GM19468 (cell line): Measurements from ENCODE around the gene NBR1.
"Not testable (repeated sequence)": the region's sequence is repeated elsewhere in the genome, so short reads cannot be mapped to it uniquely, and the experiment has no call there.

Source experiments
- ATAC-seq: cut with Tn5 transposase; IDR thresholded peaks from one replicate; pipeline ENCODE4 v1.9.1; 2021; ENCODE audit warnings: mild to moderate bottlenecking, moderate library complexity, moderate number of reproducible peaks; ENCODE audit not compliant: unreplicated experiment; ENCODE audit errors: extremely low read depth

The NBR1 gene

GRCh38 chr17:43170766-43171585, at the start of gene NBR1:
Gene NBR1 (plus strand): TSS chr17:43171214. CDS start chr17:43175800, 4,586 bp downstream.
- peak; percentile 49 for ATAC-seq

- peak; percentile 84 for ATAC-seq
Measured at GRCh38 chr17:43125133-43125966, 45.7 kb upstream of the NBR1 start, which contains the start of gene BRCA1. Gene BRCA1 (minus strand): TSS chr17:43125364. CDS start chr17:43124096, 1,268 bp downstream.

GRCh38 chr17:43125967-43126910, 44.8 kb upstream of the NBR1 start:
- ATAC-seq, result no peak

GRCh38 chr17:43126911-43127290, 44.1 kb upstream of the NBR1 start:
- no peak for ATAC-seq

- ATAC-seq, result not testable (repeated sequence)
Measured at GRCh38 chr17:43127333-43127876, 43.6 kb upstream of the NBR1 start.

GRCh38 chr17:43129671-43130010, 41.4 kb upstream of the NBR1 start:
- ATAC-seq, result no peak

GRCh38 chr17:43132117-43132516, 38.9 kb upstream of the NBR1 start:
- no peak for ATAC-seq

- ATAC-seq, result not testable (repeated sequence)
Measured at GRCh38 chr17:43133439-43133838, 37.6 kb upstream of the NBR1 start.

GRCh38 chr17:43134774-43135453, 36.1 kb upstream of the NBR1 start:
- no peak for ATAC-seq

- no peak for ATAC-seq
Measured at GRCh38 chr17:43135454-43135819, 35.6 kb upstream of the NBR1 start.

- ATAC-seq, result not testable (repeated sequence)
Measured at GRCh38 chr17:43136574-43136973, 34.4 kb upstream of the NBR1 start.

- not testable (repeated sequence) for ATAC-seq
Measured at GRCh38 chr17:43138531-43138930, 32.5 kb upstream of the NBR1 start.

- ATAC-seq, result no peak
Measured at GRCh38 chr17:43140396-43141332, 30.4 kb upstream of the NBR1 start.

GRCh38 chr17:43142153-43142552, 28.9 kb upstream of the NBR1 start:
- ATAC-seq, result no peak

- ATAC-seq, result no peak
Measured at GRCh38 chr17:43143201-43143600, 27.8 kb upstream of the NBR1 start.

GRCh38 chr17:43146649-43147048, 24.4 kb upstream of the NBR1 start:
- ATAC-seq, result no peak

- ATAC-seq, result no peak
Measured at GRCh38 chr17:43151880-43152456, 19.0 kb upstream of the NBR1 start.
